ENCODE measurements around the gene LRRC57. TPM values are rescaled to one million over a fixed set of nuclear protein-coding genes. Genes with fewer than 3 reads are reported as not detected.

LRRC57 gene
- total and polyA plus RNA-seq, 3 donors from 2014 or later, result 15.5 to 35.4 (median 26.7) TPM

GRCh38 chr15:42510258-42511006 is 38.2 kb downstream of the LRRC57 start:
- Histone ChIP-seq H3K4me3 (no peak overlapping the region), H3K9me3 (no peaks in the 10 kb centered on the region), H3K27ac (peak overlapping the region; percentile 49 to 84), H3K4me1 (peaks cover 36% of the 10 kb centered on the region), H3K27me3 (no peaks in the 10 kb centered on the region), H3K36me3 (ENCODE audit: low read depth, missing control alignments) (no peaks in the 10 kb centered on the region)
- WGBS, 2 donors, result 70 to 75% methylated on average over 4 of the region's 4 CpGs
- DNase-seq, result no peak
- no peak for TF ChIP-seq CTCF (IDR thresholded peaks at IDR 0.05)
- TF ChIP-seq POLR2A (IDR thresholded peaks at IDR 0.05), result no peak
- intact Hi-C loops (cut with DNase I; ENCODE audit: low total_unique reads), result no loop called here

- 24 to 34% methylated on average over 9 of the region's 9 CpGs for WGBS, 2 donors
Measured at GRCh38 chr15:42508263-42508690, 40.3 kb downstream of the LRRC57 start.

GRCh38 chr15:42507514-42507913 is 41.1 kb downstream of the LRRC57 start:
- Histone ChIP-seq H3K9me3 (no peaks in the 10 kb centered on the region), H3K27me3 (no peaks in the 10 kb centered on the region), H3K27ac (peak overlapping the region; percentile 62 to 76), H3K4me3 (no peak overlapping the region), H3K36me3 (ENCODE audit: low read depth, missing control alignments) (no peaks in the 10 kb centered on the region), H3K4me1 (peaks cover 42% of the 10 kb centered on the region)
- DNase-seq, result no peak
- TF ChIP-seq CTCF (IDR thresholded peaks at IDR 0.05), result no peak
- 50 to 69% methylated on average over 4 of the region's 4 CpGs for WGBS, 2 donors
- intact Hi-C loops (cut with DNase I; ENCODE audit: low total_unique reads), result no loop called here

More at GRCh38 chr15:42508263-42508690, 40.3 kb downstream of the LRRC57 start:
- TF ChIP-seq POLR2A (IDR thresholded peaks at IDR 0.05) (no peak), CTCF (IDR thresholded peaks at IDR 0.05) (no peak)
- intact Hi-C loops (cut with DNase I; ENCODE audit: low total_unique reads), result no loop called here
- no peaks in the 10 kb centered on the region for H3K27me3 ChIP-seq
- DNase-seq, result peak; percentile 78
- H3K27ac ChIP-seq, result peak overlapping the region; percentile 62 to 76
- H3K36me3 ChIP-seq (ENCODE audit: low read depth, missing control alignments), result no peaks in the 10 kb centered on the region
- H3K9me3 ChIP-seq, result no peaks in the 10 kb centered on the region
- peaks cover 42% of the 10 kb centered on the region for H3K4me1 ChIP-seq
- no peak overlapping the region for H3K4me3 ChIP-seq

- WGBS, 2 donors, result 57 to 71% methylated on average over 3 of the region's 3 CpGs
- no peak for TF ChIP-seq POLR2A (IDR thresholded peaks at IDR 0.05)
- TF ChIP-seq CTCF (IDR thresholded peaks at IDR 0.05), result no peak
- H3K27ac ChIP-seq, result peak overlapping the region; percentile 2 to 12
- peaks cover 52% of the 10 kb centered on the region for H3K4me1 ChIP-seq
- no peaks in the 10 kb centered on the region for H3K9me3 ChIP-seq
- H3K27me3 ChIP-seq, result no peaks in the 10 kb centered on the region
- DNase-seq, result no peak
- H3K36me3 ChIP-seq (ENCODE audit: low read depth, missing control alignments), result no peaks in the 10 kb centered on the region
- intact Hi-C loops (cut with DNase I; ENCODE audit: low total_unique reads), result no loop called here
- no peak overlapping the region for H3K4me3 ChIP-seq
Measured at GRCh38 chr15:42504631-42505030, 44.0 kb downstream of the LRRC57 start.

- 82 to 83% methylated on average over 1 of the region's 1 CpG for WGBS, 2 donors
- no peak for DNase-seq
- peaks cover 60% of the 10 kb centered on the region for H3K4me1 ChIP-seq
Measured at GRCh38 chr15:42503825-42504224, 44.8 kb downstream of the LRRC57 start.

More at GRCh38 chr15:42503825-42504224, 44.8 kb downstream of the LRRC57 start:
- no peak overlapping the region for H3K27ac ChIP-seq
- H3K36me3 ChIP-seq (ENCODE audit: low read depth, missing control alignments), result no peaks in the 10 kb centered on the region
- H3K27me3 ChIP-seq, result no peaks in the 10 kb centered on the region
- intact Hi-C loops (cut with DNase I; ENCODE audit: low total_unique reads), result no loop called here
- no peak overlapping the region for H3K4me3 ChIP-seq
- TF ChIP-seq CTCF (IDR thresholded peaks at IDR 0.05) (no peak), POLR2A (IDR thresholded peaks at IDR 0.05) (no peak)
- H3K9me3 ChIP-seq, result no peaks in the 10 kb centered on the region

All from testis (tissue), 3 donors.